NB4 (cell line): ENCODE measurements around the gene ZSWIM1.
"Not testable (repeated sequence)": the region's sequence is repeated elsewhere in the genome, so short reads cannot be mapped to it uniquely, and the experiment has no call there.

Experiments used
- CTCF ChIP-seq: IDR thresholded peaks from one replicate; pipeline ENCODE4 v1.5.1; 2012; ENCODE audit warnings: low read depth, low read length
- MAX ChIP-seq: IDR thresholded peaks from 2 replicates; pipeline ENCODE4 v1.6.1; 2011; ENCODE audit warnings: low read depth, low read length
- POLR2A ChIP-seq: IDR thresholded peaks from 2 replicates; pipeline ENCODE4 v1.6.1; 2011; ENCODE audit warnings: mild to moderate bottlenecking; ENCODE audit not compliant: insufficient read length; ENCODE audit errors: extremely low read depth

- TF ChIP-seq CTCF, MAX, POLR2A: not testable (repeated sequence)
Measured at GRCh38 chr20:45931680-45932079, 50.7 kb downstream of the ZSWIM1 start.
